Activated T-cell treated with anti-CD3 and anti-CD28 coated beads for 24 hours (primary cell): Measurements from ENCODE around the gene LPGAT1.
A peak's percentile ranks its signal among the peaks of the same experiment; 100 is the strongest.

Source experiments
- DNase-seq: peaks from one replicate; pipeline ENCODE4 v3.0.0-alpha.2; 2020; ENCODE audit warnings: low read depth

LPGAT1 gene

DNA sequence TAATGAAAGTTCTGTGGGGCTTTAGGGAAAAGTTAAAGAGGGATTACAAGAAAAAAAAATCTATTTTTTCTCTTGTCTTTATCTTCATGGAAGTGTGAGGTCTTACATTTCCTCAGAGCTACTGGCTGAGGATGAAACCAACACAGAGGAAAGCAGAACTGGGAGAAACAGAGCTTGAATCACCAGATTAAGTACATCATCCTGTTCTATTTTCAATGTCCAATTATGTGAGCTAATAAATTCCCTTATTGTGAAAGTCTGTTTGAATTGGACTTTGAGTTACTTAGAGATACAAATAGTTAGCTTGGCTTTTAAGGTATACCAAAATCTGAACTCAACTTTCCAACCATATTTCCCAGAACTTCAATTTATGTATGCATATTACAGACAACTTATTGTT lies 69.2 kb downstream of the LPGAT1 start:
- no peak for DNase-seq

DNA sequence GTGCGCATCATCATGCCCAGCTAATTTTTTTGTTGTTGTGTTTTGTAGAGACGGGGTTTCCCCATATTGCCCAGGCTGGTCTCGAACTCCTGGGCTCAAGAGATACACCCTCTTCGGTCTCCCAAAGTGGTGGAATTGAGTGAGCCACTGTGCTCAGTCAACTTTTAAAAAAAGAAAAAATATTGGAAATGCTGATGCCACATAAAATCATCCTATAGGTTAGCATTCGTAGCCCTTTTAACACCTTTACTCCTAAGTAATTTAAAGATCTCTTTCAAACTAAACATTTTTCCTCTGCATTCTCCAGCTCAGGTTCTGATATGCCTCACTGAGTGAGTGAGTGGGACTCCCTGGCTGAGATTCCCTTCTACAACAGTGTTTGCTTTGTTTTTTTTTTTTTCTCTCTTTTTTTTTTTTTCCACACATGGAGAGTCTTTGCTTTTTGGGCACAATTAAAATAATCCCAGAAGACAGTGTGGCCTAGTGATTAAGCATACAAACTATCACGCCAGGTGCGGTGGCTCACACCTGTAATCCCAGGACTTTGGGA lies 74.0 kb downstream of the LPGAT1 start:
- no peak for DNase-seq

DNA sequence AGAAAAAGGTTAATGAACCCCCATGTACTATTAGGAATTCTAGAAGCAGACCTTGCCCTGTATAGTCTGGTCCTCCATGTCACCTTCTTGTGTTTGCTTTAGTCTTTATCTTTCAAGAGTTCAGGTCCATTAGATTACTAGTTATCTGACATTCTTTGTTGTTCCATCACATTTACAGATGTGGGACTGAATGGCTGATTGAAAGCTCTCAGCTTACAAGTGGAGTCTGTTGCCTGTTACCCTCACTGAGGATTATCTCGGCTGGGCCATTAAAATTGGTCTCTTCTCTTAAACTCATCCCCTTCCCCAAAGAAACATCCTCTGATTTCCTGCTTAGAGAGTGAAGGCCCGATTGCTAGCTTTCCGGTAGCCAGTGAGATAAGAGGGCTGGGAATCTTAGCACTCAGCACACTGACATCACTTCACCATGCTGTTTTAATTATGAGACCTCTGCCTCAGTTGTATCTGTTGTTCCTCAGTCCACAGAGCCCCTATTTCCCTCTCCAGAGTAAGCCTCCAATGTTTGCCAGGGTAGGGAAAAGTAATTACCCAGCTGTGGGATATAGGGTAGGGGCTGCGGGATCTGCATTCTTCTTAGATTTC lies 76.8 kb downstream of the LPGAT1 start:
- DNase-seq, result no peak

DNA sequence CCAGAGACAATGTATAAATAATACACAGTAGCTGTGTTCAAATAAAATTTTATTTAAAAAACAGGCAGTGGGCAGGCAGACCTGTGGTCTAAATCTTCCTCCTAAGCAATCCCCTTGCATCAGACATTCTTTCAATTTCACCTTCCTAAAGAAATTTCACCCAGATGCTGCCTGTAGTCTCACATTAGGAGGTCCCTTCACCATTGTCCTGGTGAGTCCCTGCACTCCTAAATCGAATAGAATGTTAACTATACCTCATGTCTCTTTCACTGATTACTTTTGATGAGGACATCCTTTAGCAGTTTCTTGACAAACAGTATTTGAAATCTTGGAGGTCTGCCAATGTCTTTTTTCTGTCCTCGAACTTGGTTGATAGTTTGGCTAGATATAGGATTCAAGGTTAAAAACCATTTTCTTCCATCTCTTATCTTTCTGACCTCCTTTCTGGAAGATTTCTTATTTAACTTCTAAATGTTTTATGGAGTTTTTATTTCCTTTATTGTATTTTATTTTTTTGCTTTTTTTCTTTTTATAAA lies 77.5 kb downstream of the LPGAT1 start:
- no peak for DNase-seq

DNA sequence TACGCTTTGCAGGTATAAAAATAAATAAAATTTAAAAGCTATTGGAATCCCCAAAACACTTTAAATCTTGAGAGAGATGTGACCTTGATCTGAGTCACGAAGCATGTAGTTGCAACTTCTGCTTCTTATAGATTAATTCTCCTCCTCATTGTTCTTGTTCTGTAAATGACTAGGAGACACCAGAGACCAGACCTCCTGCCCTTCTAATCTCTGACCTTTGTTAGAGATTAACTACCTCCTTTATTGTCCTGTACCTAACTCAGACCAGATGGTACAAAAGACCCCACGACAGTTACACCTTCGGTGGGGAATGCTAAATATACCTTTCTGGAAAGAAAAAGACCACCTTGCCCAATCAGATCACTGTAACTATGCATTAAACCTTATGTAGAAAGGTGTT lies 78.2 kb downstream of the LPGAT1 start:
- DNase-seq, result no peak

DNA sequence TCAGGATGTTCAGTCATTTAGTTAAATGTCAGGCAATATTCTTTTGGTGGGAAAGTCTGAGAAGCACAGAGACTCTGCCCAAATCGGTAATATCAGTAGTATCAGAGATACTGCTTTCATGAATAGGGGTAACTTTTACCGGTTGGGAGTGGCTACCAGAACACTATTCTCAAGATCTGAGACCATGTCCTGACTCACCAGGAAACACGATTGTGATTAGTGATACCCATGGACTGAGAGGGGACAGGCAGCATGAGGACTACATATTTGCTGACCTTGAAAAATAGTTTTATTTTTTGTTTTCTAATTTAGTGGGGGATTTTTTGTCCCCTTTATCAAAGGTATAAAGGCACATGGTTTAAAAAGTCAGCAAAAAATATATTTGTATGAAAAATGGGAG lies 79.1 kb downstream of the LPGAT1 start:
- no peak for DNase-seq

DNA sequence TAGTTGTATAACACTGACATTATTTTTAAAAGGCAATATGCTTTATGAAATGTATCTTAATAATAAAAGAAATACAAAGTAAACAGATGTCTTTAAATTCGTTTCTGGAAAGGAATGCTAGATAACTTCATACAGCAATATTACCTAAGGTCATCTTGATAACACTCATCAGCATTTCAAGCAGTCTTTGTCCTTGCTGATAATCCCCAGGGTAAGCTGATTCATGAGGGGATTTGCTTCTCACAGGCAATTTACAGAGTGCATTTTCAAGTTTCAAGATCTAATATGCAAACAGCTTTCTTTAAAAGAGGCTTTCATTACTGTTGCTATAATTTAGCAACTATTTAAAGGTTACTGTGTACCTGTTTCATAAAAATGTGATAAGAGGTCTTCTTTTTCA lies 80.0 kb downstream of the LPGAT1 start:
- no peak for DNase-seq

DNA sequence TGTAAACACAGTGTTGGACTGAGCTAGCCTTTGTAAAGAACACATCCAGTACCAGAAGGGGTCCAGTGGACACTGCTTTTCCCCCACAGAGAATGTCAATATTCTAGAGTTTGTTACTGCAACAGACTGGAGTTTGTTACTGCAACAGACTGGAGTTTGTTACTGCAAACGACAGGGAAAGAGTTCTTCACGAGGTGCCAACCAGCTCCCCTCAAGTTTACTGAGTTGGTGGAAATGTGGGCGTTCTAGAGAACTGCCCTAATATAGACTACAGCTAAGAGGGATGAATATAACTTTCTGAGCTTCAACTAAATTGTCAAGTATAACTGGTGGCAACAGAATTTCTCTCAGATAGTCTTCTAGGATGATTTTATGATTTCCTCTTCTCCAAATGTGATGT lies 81.3 kb downstream of the LPGAT1 start:
- DNase-seq, result no peak

DNA sequence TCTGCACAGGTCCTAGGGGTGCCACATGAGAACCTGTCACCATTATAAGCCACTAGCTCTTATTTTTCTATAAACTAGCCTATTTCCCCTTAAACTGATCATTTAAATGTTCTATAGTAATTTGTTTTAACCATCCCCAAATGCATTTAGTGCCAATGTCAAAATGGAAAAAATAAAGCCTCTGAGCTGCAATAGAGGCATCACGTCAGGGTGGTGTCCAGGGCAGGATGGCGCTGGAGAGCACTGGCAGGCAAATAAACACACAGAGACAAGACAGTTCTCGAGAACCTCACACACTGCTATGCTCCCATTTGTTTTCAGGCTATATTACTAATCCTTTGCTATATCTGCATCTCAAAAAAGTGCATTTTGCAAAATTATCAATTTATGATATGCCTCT lies 81.8 kb downstream of the LPGAT1 start:
- no peak for DNase-seq

DNA sequence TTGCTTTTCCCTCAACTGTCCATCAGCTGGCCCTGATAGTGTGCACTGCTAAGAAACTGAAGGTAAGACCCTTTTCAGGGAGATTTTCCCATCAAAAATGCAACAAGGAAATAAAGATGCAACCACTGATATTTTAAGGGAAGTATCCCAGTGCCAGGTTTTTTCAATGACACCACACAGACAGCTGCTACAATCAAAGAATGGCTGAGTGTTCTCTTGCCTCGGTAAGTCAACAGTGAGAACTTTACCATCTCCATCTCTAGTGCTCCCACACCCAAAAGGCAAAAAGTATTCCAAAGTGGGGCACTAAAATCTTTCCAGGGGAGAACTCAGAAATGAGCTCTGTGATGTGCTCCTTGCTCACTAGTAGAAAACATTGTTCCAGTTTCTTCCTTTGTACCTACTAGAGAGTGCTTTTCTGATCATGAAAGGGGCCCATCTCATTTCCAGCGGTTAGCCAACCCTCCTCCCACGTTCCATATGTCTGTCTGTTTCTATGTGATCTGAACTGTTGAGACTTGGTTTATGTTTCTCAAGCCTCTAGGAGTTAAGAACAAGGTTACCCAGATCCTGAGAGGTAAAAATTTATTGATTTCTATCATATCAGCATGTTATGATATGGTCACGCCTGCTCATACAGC lies 87.6 kb downstream of the LPGAT1 start:
- DNase-seq, result no peak

DNA sequence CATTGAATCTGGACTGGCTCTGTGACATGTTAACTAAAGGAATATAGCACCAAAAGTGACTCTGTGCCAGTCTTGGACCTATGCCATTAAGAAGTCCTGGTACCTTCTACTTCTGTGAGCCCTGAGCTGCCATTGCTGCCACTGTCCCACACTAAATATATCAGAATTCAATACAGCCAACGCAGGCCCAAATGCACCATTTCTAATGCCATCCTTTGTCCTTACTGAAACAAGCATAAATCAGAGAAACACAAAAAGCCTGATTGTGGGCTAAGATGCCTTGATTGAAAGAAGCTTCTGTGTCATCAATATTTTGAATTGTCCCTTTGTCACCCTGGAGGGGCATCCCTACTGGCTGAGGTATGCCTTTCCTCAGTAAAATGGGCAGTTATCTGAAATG lies 88.3 kb downstream of the LPGAT1 start:
- DNase-seq, result no peak

DNA sequence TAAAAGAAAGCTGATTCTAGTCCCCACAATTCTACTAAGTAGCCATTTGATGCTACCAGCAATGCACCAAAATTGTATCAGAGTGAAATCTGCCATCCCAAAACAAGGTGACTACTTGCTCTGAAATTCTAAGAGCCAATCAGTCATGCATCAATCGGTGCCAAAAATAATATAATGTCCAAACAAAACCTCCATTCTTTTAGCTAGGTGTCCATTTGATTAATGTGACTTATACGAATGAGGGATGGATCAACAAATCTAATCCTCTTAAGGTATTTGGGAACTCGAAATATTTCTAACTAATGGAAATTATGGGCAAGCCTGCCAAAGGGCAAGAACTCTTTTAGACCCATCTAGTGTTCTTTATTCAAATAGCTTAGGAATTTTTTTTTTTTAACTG lies 88.8 kb downstream of the LPGAT1 start:
- DNase-seq, result no peak

DNA sequence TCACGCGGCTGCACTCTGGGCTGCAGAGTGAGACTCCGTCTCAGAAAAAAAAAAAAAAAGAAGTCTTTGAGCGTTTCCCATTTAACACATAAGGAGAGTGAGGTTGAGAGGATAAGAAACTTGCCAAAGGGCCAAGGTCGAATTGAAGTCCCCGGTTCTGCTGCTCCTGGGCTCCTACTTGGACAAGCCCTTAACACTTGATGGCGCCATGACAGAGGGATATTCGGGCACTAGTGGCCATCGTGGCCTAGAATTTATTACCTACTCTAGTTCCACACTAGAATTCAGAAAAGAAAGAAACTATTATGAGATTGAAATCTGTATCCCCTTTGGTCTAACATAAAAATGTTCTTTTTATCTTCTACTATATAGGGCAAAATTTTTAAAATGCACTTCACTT lies 89.4 kb downstream of the LPGAT1 start:
- no peak for DNase-seq

DNA sequence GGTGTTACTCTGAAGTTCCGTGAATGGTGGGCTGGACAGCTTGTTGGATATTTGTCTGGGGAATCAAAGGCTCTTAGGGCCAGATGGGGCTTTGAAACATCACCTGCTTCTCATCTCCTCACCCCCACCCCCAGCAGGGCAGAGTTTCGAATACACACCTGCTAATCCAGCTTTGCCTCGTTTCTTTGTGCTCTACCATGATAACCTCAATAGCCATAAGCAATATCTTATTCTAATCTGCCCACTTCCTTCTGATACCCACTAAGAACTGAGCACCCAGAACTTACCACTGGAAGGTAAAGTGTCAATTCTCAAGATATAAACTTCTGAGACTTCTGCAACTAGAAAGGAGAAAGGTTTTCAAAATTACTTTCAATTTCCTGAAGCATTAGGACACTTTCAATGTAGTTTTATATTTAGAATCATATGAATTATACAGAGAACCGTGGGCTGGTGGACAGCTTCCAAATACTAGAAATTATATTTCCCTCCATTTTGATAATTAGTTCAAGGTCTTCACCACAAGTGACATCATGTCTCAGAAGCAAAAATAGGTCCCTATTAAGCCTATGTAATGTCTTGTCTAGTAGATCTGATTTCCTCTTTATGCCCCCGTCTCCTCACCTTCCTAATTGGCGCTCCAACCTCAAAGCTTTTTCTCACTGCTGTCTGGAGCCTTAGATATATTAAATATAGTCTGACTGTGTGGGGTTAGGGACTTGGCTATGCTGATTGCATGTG lies 90.7 kb downstream of the LPGAT1 start:
- DNase-seq, result no peak

DNA sequence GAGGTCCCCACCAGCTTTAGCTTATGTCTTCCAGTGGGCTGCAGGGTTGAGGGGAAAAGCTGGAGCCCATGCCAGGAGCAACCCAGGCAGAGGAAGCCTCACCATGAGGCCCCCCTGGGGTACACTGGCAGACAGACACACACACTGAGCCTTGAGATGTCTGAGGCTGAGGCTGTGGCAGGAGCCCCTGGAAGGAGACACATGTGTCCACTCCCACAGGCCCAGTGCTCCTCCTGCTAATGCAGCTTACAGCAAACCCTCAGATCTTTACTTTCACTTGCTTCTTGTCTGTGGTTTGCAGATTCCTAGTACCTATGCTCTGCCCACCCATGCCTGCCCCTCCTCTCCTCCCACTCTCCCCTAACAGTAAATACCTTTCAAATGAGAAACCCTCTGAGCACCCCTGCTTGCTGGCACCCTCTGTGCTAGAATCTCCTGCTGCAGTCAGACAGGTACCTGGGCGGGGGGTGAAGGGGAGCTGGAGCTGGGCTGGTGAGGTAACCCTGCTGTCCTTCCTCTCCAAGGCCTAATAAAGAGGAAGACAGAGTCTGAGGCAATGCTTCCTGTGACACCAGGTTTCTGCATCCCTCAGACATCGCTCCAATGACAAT lies 91.8 kb downstream of the LPGAT1 start:
- DNase-seq, result peak; percentile 3

DNA sequence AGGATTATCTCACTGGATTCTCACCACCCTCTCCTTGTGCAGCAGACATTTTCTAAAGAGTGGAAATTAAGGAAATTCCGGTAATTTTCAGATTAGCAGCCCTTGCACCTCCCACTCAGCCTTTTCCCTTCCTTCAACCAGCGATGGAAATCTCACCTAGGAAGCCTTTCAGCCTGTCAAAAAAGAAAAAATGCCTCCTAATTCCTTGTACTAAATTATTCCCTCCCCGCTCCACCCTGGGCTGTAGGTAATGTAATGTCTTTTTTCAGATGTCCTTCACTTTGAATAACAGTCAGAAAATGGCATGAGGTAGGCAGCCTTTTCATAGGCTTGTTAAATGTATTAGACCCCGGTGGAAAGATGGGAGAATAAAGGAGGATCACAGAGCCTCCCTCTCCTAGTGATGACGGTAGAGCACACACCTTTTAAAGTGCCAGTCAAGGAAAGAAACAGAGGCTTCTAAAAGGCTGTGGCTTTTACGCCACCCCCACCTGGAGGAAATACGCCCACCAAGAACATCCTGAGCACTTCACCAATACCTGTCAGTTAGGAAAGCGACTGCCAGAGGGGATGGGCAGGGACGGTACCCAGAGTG lies 92.4 kb downstream of the LPGAT1 start:
- no peak for DNase-seq

DNA sequence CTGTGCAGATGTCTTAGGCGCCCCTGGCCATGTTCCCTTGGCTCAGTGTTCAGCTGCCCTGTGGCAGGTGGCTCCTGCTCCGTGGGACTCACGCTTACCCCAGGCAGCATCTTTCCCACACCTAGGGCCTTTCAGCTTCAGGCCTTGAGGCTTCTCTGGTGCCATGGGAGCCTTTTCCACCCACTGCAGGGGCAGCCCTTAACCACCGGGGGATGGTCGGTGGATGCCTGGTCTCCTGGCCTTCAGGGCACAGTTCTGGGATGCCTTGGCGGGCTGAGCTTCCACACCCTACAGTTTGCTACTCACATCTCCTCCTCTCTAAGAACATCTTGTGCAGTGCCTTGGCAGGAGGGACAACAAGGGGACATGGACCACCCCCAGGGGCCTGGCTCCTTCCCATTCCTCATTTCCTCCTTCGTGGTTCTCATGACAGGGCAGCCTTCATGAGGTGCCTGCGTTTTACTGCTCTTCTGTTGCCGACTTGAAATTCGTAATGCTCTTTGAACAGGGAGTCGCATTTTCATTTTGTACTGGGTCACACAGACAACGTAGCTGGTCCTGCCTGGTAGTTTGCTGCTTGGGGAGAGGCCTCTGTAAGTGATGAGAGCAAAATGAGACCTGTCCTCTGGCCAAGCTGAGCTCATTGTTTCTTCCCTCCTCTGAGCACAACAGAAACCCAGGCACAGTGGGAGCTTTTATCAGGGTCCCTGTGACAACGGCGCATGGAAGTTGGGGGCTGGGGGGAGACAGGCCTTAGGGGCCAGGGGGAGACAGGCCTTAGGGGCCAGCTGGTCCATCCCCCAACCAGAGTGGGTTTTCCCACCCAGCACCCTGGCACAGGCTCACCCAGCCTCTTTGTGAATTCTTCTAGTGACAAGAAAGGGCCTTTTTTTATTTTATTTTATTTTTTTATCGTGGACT lies 93.2 kb downstream of the LPGAT1 start:
- no peak for DNase-seq

DNA sequence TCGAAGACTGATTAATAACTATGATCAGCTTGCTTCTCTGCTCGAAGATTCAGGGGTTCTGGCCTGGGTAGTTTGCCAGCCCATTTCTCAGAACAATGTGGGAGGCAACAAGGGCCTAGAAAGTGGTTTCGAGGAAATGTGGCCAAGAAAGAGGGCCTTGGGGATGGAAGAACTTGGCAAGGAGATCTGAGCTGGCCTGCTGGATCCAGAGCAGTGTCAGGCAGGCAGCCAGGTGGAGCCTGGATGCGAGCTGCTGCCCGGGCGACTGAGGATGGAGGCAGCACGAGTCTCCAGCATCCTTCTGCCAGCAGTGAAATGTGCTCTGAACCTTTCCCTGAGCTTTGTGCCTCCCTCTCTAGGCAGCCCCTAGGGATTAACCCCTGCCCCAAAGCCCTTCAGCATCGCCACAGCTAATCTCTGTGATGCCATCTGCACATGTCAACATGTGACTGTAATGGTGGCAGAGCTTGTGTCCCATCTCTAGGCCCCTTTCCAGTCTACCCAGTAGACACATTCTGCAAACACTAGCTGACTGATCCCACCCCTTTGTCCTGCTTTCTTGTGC lies 94.1 kb downstream of the LPGAT1 start:
- no peak for DNase-seq

DNA sequence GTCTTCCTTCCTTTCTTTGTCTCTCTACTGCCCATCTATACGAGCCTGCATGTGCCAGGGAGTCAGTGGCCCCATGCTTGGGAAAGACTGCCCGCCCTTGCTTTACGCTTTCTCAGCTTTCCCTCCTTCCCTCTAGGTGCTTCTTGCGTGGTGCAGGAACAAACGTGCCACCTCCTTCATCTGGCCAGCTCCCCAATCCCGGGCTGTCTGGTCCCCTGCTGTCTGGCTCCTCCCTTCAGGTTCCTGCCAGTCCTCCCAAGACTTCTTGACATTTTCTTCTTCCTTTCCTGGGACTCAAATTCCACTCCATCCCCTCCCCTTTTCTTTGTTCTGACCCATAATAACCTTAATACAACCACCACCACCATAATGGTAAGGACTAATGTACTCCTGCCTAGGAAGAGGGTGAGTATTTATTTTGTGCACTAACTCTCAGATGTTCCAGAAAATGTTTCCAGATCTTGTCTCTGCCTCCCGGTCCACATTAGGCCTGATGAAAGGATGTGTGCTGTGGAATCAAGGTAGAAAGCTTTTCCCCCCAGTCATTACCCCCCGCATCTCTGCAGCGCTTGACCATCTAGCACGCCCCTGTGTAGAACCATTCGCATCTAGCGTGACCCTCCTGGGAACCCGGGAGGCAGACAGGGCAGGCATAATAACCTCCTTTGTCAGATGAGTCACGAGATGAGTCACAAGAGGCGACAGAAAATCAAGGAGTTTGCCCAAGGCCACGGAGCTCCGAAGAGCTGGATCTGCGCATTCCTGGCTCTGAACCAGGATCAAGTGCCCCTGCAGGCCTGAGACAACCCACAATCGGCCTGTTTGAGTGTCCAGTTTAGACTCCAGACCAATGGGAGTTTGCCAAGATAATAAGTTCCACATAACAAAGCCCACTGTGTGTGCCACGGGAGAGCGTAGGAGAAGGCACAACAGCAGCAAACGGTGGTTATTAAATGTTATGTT lies 95.1 kb downstream of the LPGAT1 start:
- DNase-seq, result no peak

DNA sequence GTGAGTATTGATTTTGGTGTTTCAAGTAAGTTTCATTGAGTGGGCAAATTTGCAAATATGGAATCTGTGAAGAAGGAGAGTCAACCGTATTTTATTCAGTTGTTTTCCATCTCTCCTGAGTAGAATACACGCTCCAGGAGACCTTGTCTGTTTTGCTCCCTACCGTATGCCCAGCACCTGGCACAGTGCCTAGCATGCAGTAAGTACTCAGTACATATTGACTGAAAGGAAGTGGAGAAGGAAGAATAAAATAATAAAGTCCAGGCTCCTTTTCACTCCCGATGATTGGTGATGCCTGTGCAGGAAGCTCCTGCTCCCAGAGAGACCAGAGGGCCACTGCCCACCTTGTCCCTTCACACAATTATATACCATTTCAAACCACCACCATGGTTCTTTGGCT lies 95.8 kb downstream of the LPGAT1 start:
- no peak for DNase-seq
